Spinal cord (tissue), 10 donors: ENCODE measurements around the gene PCDHA13. TPM values are rescaled to one million over a fixed set of nuclear protein-coding genes. Genes with fewer than 3 reads are reported as not detected.
"Not testable (repeated sequence)": the region's sequence is repeated elsewhere in the genome, so short reads cannot be mapped to it uniquely, and the experiment has no call there.

Experiments used
- DNase-seq, 6 donors: peaks; one replicate each; pipeline versions ENCODE4 v3.0.0 to v3.0.0-alpha.2; 2013 to 2015; ENCODE audit warnings: low spot score in 6 of 6, low read depth in 4 of 6
- H3K27ac ChIP-seq: one replicate; pipeline ENCODE4 v1.5.1; 2013; ENCODE audit warnings: low read depth, low read length, control low read depth
- H3K27me3 ChIP-seq: one replicate; pipeline ENCODE4 v1.6.1; 2013; ENCODE audit warnings: low read length; ENCODE audit not compliant: control insufficient read depth, insufficient read depth
- H3K36me3 ChIP-seq: one replicate; pipeline ENCODE4 v1.6.1; 2013; ENCODE audit warnings: low read length; ENCODE audit not compliant: control insufficient read depth, insufficient read depth
- H3K4me1 ChIP-seq: one replicate; pipeline ENCODE4 v1.6.1; 2013; ENCODE audit warnings: low read length; ENCODE audit not compliant: control insufficient read depth, insufficient read depth
- H3K4me3 ChIP-seq: one replicate; pipeline ENCODE4 v1.5.1; 2013; ENCODE audit warnings: low read depth, low read length, control low read depth
- H3K9me3 ChIP-seq: one replicate; pipeline ENCODE4 v1.6.1; 2013; ENCODE audit warnings: low read length; ENCODE audit not compliant: control insufficient read depth, insufficient read depth
- WGBS: methylation state at CpG from one replicate; pipeline ENCODE4 v1.1.5; 2013; ENCODE audit warnings: missing lambda C conversion rate; ENCODE audit not compliant: insufficient coverage; 5-methylcytosine and 5-hydroxymethylcytosine counted together
- polyA plus RNA-seq, 2 donors: library from polyadenylated mRNA; unstranded; fragments of 120-200 nt; gene quantifications; one replicate each; pipeline ENCODE4 v1.2.1, GENCODE V29; 2013; ENCODE audit not compliant: insufficient read length in 2 of 2
- total RNA-seq, 2 donors: library from RNA; depleted of rRNA in 1 of 2; stranded (reverse); fragments of 120-200 nt in 1 of 2; fragments of >200 nt in 1 of 2; gene quantifications; one replicate each; pipeline versions ENCODE4 v1.2.3 to v1.2.4, GENCODE V29; 2013 to 2014
- donor health status: healthy.

PCDHA13 gene
- total and polyA plus RNA-seq, 4 donors = 1.9 to 12.4 (median 4.7) TPM

GRCh38 chr5:140849831-140850634, 31.9 kb upstream of the PCDHA13 start:
- not testable (repeated sequence) for H3K27me3 ChIP-seq, H3K9me3 ChIP-seq, DNase-seq, H3K36me3 ChIP-seq, H3K27ac ChIP-seq, H3K4me1 ChIP-seq, H3K4me3 ChIP-seq
- WGBS = 36% methylated on average over 101 of the region's 101 CpGs

DNA sequence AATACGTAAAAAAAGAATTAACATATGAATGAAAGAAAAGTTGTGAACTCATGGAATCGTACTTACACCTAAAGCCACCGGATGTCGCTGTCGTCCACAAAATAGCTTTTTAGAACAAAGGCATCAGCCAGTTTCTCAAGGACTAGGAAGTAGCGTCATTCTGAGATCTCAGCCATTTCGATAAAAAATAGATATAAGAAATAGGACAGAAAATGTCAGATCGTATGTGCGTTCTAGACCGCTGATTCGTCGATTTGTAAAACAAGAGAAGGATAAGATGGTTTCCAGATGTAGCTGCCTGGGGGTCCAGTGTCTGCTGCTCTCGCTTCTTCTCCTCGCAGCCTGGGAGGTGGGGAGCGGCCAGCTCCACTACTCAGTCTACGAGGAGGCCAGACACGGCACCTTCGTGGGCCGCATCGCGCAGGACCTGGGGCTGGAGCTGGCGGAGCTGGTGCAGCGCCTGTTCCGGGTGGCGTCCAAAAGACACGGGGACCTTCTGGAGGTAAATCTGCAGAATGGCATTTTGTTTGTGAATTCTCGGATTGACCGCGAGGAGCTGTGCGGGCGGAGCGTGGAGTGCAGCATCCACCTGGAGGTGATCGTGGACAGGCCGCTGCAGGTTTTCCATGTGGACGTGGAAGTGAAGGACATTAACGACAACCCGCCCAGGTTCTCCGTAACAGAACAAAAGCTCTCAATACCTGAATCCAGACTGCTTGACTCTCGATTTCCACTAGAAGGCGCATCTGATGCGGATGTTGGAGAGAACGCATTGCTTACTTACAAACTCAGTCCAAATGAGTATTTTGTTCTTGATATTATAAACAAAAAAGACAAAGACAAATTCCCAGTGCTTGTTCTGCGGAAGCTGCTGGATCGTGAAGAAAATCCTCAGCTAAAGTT, 25.9 kb upstream of the PCDHA13 start, which contains the start of gene PCDHA10:
TSS of gene PCDHA10 (plus strand) at position 126 of the 903 bp plus-strand sequence. CDS start at position 278, 152 bp downstream.
- 16% methylated on average over 26 of the region's 44 CpGs for WGBS
- no peak within 1 kb of the TSS for H3K27ac ChIP-seq
- peak within 1 kb of the TSS; percentile 9 for H3K4me3 ChIP-seq
- peak in 3 of 6 donors; percentile 19 to 55 (median 52) for DNase-seq
- H3K4me1 ChIP-seq = no peaks in the 10 kb centered on the region
- peaks cover 2% of the 10 kb centered on the region for H3K36me3 ChIP-seq
- H3K27me3 ChIP-seq = no peaks in the 10 kb centered on the region
- peaks cover 2% of the 10 kb centered on the region for H3K9me3 ChIP-seq

DNA sequence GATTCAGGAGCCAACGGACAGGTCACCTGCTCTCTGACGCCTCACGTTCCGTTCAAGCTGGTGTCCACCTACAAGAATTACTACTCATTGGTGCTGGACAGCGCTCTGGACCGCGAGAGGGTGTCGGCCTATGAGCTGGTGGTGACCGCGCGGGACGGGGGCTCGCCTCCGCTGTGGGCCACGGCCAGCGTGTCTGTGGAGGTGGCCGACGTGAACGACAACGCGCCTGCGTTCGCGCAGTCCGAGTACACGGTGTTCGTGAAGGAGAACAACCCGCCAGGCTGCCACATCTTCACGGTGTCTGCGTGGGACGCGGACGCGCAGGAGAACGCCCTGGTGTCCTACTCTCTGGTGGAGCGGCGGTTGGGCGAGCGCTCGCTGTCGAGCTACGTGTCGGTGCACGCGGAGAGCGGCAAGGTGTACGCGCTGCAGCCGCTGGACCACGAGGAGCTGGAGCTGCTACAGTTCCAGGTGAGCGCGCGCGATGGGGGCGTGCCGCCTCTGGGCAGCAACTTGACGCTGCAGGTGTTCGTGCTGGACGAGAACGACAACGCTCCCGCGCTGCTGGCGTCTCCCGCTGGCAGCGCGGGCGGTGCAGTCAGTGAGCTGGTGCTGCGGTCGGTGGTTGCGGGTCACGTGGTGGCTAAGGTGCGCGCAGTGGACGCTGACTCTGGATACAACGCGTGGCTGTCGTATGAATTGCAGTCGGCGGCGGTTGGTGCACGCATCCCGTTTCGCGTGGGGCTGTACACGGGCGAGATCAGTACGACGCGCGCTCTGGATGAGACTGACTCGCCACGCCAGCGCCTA, 24.5 kb upstream of the PCDHA13 start:
- Histone ChIP-seq H3K4me1 (no peaks in the 10 kb centered on the region), H3K4me3 (no peak overlapping the region), H3K9me3 (peaks cover 9% of the 10 kb centered on the region), H3K36me3 (peaks cover 3% of the 10 kb centered on the region), H3K27me3 (no peaks in the 10 kb centered on the region), H3K27ac (no peak overlapping the region)
- no peak for DNase-seq
- WGBS = 46% methylated on average over 94 of the region's 94 CpGs

- no peak for DNase-seq
- H3K4me3 ChIP-seq = no peak overlapping the region
- H3K27ac ChIP-seq = no peak overlapping the region
- 50% methylated on average over 22 of the region's 22 CpGs for WGBS
- H3K27me3 ChIP-seq = no peaks in the 10 kb centered on the region
- no peaks in the 10 kb centered on the region for H3K4me1 ChIP-seq
- H3K36me3 ChIP-seq = peaks cover 9% of the 10 kb centered on the region
- H3K9me3 ChIP-seq = peaks cover 14% of the 10 kb centered on the region
Observed at GRCh38 chr5:140857987-140858240, 24.0 kb upstream of the PCDHA13 start.

DNA sequence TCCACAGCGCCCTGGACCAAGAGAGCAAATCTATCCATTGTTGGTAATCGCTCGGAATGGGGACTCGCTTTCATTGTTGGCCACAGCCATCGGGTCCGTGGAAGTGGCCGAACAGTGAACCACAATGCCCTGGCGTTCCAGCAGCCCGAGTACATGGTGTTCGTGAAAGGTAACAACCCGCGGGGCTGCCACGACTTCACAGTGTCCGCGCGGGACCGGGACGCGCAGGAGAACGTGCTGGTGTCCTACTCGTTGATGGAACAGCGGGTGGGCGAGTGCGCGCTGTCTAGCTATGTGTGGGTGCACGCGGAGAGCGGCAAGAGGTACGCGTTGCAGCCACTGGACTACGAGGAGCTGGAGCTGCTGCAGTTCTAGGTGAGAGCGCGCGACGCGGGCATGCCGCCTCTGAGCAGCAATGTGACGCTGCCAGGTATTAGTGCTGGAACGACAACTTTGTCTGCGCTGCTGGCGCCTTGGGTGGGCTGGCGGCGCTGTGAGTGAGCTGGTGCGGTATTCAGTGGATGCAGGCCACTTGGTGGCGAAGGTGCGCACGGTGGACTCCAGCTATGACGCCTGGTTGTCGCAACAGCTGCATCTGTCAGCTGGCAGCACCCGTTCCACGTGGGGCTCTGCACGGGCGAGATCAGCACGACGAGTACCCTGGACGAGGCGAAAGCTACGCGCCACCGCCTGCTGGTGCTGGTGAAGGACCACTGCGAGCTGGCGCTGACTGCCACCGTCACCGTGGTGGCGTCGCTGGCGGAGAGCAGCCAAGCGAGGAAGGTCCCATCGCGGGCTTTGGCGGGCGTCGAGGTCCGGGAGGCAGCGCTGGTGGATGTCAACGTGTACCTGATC, 19.3 kb upstream of the PCDHA13 start:
- Histone ChIP-seq H3K36me3 (peaks cover 13% of the 10 kb centered on the region), H3K27me3 (no peaks in the 10 kb centered on the region), H3K27ac (no peak overlapping the region), H3K4me1 (no peaks in the 10 kb centered on the region), H3K9me3 (peaks cover 15% of the 10 kb centered on the region), H3K4me3 (no peak overlapping the region)
- DNase-seq = no peak
- WGBS = 34% methylated on average over 76 of the region's 76 CpGs

- peaks cover 13% of the 10 kb centered on the region for H3K9me3 ChIP-seq
- H3K27me3 ChIP-seq = no peaks in the 10 kb centered on the region
- no peak within 1 kb of the TSS for H3K27ac ChIP-seq
- WGBS = 11% methylated on average over 32 of the region's 41 CpGs
- H3K4me1 ChIP-seq = peaks cover 4% of the 10 kb centered on the region
- peaks cover 14% of the 10 kb centered on the region for H3K36me3 ChIP-seq
- peak within 1 kb of the TSS; percentile 7 for H3K4me3 ChIP-seq
- peak in 3 of 6 donors; percentile 19 to 72 (median 60) for DNase-seq
Observed at GRCh38 chr5:140868721-140869554, 13.0 kb upstream of the PCDHA13 start, which contains the start of gene PCDHA11. Gene PCDHA11 (plus strand): TSS chr5:140868957. CDS start chr5:140869104, 147 bp downstream.

- peaks cover 4% of the 10 kb centered on the region for H3K4me1 ChIP-seq
- H3K4me3 ChIP-seq = no peak overlapping the region
- H3K9me3 ChIP-seq = peaks cover 13% of the 10 kb centered on the region
- peaks cover 14% of the 10 kb centered on the region for H3K36me3 ChIP-seq
- peak in 1 of 6 donors; percentile 43 for DNase-seq
- WGBS = 21% methylated on average over 2 of the region's 5 CpGs
- no peak overlapping the region for H3K27ac ChIP-seq
- no peaks in the 10 kb centered on the region for H3K27me3 ChIP-seq
Observed at GRCh38 chr5:140869555-140869886, 12.4 kb upstream of the PCDHA13 start.
